Activated CD8-positive, alpha-beta memory T cell treated with anti-CD3 and anti-CD28 coated beads for 48 hours (primary cell): ENCODE data around the gene ZNRD2.

Source experiments
- DNase-seq, 3 experiments: peaks; one replicate each; pipeline ENCODE4 v3.0.0-alpha.2; 2020; ENCODE audit warnings: low read depth in 2 of 3, low spot score in 2 of 3

Gene ZNRD2

DNA sequence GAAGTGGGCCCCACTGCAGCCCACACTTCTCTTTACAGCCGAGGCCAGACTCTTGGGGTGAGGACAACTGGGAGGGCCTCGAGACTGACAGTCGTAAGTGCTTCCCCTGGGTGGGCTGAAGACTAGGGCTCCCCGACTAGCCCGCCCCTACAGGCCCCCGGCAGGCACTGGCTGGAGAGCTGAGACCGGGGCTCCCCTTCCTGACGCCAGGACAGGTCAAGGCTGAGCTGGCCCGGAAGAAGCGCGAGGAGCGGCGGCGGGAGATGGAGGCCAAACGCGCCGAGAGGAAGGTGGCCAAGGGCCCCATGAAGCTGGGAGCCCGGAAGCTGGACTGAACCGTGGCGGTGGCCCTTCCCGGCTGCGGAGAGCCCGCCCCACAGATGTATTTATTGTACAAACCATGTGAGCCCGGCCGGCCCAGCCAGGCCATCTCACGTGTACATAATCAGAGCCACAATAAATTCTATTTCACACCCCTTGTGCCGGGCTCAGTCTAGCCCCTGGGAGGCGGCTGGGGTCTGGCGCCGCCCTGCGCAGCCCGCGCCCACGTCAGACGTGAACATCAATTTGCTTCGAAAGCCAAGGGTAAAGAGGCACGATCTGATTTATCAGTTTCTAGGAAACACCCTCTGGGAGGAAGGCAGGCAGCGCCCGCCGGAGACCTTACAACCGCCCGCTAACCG is 31.9 kb upstream of the ZNRD2 start:
- DNase-seq = no peak

- no peak for DNase-seq
Observed at GRCh38 chr11:65538915-65539743, 31.1 kb upstream of the ZNRD2 start.

GRCh38 chr11:65539744-65540289 is 30.5 kb upstream of the ZNRD2 start:
- no peak for DNase-seq

- peak; percentile 72 to 90 (median 72) for DNase-seq
Observed at GRCh38 chr11:65540290-65541092, 29.8 kb upstream of the ZNRD2 start.

DNA sequence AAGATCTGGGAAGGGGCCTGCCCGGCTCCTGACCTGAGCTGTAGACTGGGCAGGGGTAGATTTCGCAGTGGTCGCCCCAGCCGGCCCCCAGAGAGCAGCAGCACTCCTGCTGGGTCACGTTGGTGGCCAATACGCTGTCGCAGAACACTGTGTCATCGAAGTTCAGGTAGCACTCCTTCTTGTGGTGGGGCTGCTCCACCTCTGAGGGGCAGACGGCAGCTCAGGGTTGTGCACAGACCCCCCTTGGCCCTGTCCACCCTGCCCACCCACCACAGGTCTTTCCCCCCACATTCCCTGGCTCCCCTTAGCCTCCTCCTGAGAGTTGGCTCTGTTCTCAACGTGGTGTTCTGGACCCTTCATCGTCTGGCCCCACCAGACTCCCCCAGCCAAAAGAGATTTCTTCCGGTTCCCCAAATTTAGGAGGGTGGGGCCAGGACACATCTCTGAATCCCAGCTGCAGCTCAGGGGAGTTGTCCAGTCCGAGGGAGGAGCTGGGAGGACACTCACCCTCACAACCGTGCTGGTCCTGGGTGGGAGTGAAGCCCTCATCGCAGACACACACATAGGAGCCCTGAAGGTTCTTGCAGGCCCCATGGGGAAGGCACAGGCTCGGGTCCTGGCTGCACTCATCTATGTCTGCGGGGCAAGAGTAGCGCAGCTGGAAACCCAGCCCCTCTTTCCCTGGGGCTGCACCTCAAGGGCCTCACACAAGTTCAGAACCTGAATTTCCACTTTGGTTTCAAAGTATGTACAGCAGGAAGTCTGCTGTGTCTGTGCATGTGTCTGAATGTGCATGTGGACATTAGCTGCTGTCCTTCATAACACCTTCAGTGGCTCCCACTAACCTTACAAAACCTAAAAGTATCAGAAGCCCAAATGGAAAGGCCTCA is 28.9 kb upstream of the ZNRD2 start:
- no peak for DNase-seq

DNA sequence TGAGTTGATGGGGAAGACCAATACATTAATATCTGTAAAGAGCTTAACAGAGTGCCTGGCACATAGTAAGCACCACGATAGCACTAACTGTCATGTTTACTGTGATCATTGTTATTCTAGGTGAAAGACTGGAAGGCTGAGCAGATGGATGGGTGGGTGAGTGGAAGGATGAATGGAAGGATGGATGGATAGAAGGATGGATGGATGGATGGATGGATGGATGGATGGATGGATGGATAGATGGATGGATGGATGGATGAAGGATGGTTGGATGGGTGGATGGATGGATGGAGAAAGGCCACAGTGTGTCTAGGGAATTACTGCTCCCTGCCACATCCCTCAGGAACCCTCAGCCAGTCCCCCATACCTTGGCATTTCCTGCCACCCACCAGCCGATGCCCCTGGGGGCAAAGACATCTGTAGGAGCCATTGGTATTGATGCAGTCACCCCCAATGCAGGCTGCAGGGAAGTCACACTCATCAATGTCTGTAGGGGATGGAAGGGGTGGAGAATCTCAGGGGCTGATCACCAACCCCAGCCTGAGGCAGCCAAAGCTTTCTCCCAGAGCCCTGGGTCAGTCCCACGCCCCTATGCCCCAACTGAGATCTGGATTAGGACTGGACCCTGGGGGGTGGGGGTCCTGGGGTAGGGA is 27.4 kb upstream of the ZNRD2 start:
- no peak for DNase-seq

DNA sequence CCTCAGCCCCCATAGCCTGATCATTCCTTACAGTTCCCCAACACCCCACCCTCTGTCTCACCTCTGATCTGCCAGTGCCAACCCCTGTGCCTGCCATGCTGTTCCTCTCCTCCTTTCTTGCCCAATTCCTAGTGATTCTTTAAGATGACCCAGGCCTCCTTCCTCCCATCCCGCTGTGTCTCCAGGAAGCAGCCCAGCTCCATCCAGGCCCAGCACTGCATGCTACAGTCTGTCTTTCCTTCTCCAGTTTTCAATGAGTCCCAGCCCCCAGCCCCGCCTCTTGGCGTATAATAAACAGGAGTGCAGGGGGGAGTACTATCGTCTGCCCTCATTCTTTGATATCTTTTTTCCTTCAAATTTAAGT is 24.4 kb upstream of the ZNRD2 start:
- no peak for DNase-seq

- DNase-seq = peak; percentile 95 to 99 (median 98)
Observed at GRCh38 chr11:65546217-65546958, 23.9 kb upstream of the ZNRD2 start.

GRCh38 chr11:65547446-65548125 is 22.7 kb upstream of the ZNRD2 start:
- no peak for DNase-seq

- no peak for DNase-seq
Observed at GRCh38 chr11:65548395-65548794, 21.9 kb upstream of the ZNRD2 start.

- no peak for DNase-seq
Observed at GRCh38 chr11:65549096-65549495, 21.2 kb upstream of the ZNRD2 start.

GRCh38 chr11:65551572-65552387 is 18.5 kb upstream of the ZNRD2 start:
- DNase-seq = no peak

DNA sequence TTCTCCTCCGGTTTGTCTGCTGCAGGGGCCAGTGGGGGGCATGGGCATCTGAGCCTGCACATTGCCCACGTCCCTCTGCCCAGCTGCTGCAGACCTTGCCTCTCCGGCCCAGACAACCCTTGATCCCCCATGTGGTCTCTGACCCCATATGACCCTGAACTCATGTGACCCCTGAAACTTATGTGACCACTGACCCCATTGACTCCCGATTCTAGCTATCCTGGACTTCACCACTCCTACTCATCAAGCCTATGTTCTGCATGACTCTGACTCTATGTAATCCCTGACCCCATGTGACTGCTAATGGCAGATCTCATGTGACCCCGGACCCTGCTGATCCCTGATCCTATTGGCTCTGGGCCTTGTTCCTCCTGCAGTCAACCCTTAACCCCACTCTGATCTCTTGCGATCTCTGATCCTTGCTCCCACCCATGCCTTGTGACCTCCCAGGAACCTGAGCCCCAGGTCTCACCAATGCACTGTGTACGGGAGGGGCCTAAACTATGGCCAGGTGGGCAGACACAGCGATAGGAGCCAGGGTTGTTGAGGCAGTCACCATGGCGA is 17.8 kb upstream of the ZNRD2 start:
- no peak for DNase-seq

DNA sequence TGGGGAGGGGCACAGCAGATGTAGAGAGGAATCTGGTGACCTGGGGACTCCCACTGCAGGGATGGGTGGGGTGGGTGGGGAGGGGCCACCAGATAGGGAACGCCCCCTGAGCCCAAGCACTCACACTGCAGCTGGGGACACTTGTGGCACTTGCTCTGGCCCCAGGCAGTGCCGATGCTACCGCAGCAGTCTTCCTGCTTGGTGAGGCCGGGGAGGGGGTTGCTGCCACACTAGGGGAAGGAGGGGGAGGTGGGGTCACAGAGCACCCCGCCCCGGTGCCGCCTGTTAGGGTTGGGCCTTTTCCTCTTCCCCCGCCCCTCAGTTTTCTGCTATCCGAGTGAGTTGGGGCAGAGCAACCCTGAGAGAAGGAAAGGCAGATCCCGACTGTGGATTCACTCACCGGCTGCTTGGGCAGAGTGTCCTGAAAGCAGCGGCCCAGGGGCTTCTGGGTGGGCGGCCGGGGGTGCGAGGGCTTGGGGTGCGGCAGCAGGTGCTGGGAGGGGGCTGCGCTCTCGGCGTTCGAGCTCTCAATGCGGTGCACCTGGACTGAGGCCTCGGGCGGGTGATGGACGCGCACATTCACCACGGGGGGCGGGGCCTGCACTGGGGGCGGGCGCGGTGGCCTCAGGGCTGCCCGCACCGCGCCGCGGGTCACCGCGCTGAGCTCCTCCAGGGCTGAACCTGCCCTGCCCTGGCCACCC is 16.8 kb upstream of the ZNRD2 start:
- no peak for DNase-seq

- no peak for DNase-seq
Observed at GRCh38 chr11:65554057-65554818, 16.0 kb upstream of the ZNRD2 start.

GRCh38 chr11:65554842-65555430 is 15.3 kb upstream of the ZNRD2 start:
- no peak for DNase-seq
